Mesenchymal stem cell (in vitro differentiated cells and primary cell): ENCODE measurements around the gene CDHR4.

ENCODE experiments used
- DNase-seq: peaks from one replicate; pipeline ENCODE4 v3.0.0-alpha.2; 2013
- H2AFZ ChIP-seq: one replicate; pipeline ENCODE4 v1.6.1; 2013; ENCODE audit warnings: low read depth, mild to moderate bottlenecking, control low read depth, inconsistent platforms, low read length, moderate library complexity
- H2AK5ac ChIP-seq: 2 replicates; pipeline ENCODE4 v1.6.1; 2013; ENCODE audit warnings: low read length, moderate library complexity, mild to moderate bottlenecking, inconsistent platforms; ENCODE audit not compliant: severe bottlenecking
- H2BK120ac ChIP-seq: one replicate; pipeline ENCODE4 v1.6.1; 2013; ENCODE audit warnings: low read depth, mild to moderate bottlenecking, inconsistent platforms, low read length, moderate library complexity
- H2BK12ac ChIP-seq, 2 experiments: one replicate each; pipeline ENCODE4 v1.6.1; 2013; ENCODE audit warnings: inconsistent platforms in 2 of 2, low read length in 2 of 2, mild to moderate bottlenecking in 2 of 2, moderate library complexity in 2 of 2, control low read depth in 1 of 2
- H2BK15ac ChIP-seq: one replicate; pipeline ENCODE4 v1.6.1; 2013; ENCODE audit warnings: mild to moderate bottlenecking, low read depth, inconsistent platforms; ENCODE audit not compliant: poor library complexity, severe bottlenecking
- H2BK5ac ChIP-seq: 2 replicates; pipeline ENCODE4 v1.6.1; 2013; ENCODE audit warnings: low read depth, mild to moderate bottlenecking, low read length, control low read depth, inconsistent platforms; ENCODE audit not compliant: poor library complexity, severe bottlenecking
- H3K14ac ChIP-seq, 2 experiments: one replicate each; pipeline ENCODE4 v1.6.1; 2013; ENCODE audit warnings: inconsistent platforms in 2 of 2, low read length in 2 of 2, control low read depth in 1 of 2, mild to moderate bottlenecking in 1 of 2, moderate library complexity in 1 of 2
- H3K18ac ChIP-seq, 2 experiments: one replicate each; pipeline ENCODE4 v1.6.1; 2013; ENCODE audit warnings: inconsistent platforms in 2 of 2, low read length in 2 of 2, control low read depth in 1 of 2, low read depth in 1 of 2, mild to moderate bottlenecking in 1 of 2
- H3K23ac ChIP-seq, 2 experiments: one replicate each; pipeline ENCODE4 v1.6.1; 2013; ENCODE audit warnings: inconsistent platforms in 2 of 2, low read length in 2 of 2, mild to moderate bottlenecking in 2 of 2, moderate library complexity in 2 of 2, control low read depth in 1 of 2
- H3K27ac ChIP-seq: 2 replicates; pipeline ENCODE4 v1.5.1; 2013; ENCODE audit warnings: mild to moderate bottlenecking, moderate library complexity, low read length, control low read depth, inconsistent platforms; ENCODE audit not compliant: poor library complexity, severe bottlenecking
- H3K27me3 ChIP-seq, 2 experiments: 2 replicates each; pipeline versions ENCODE4 v1.6.1 to v1.7.0; 2013; ENCODE audit warnings: low read length in 2 of 2, mild to moderate bottlenecking in 2 of 2, moderate library complexity in 2 of 2, control low read depth in 1 of 2, inconsistent platforms in 1 of 2; ENCODE audit not compliant: control insufficient read depth in 1 of 2, insufficient read depth in 1 of 2
- H3K36me3 ChIP-seq, 2 experiments: 2 replicates each; pipeline versions ENCODE4 v1.6.1 to v1.7.0; 2013; ENCODE audit warnings: low read length in 2 of 2, control low read depth in 1 of 2, inconsistent platforms in 1 of 2, low read depth in 1 of 2, mild to moderate bottlenecking in 1 of 2; ENCODE audit not compliant: insufficient read depth in 2 of 2, control insufficient read depth in 1 of 2
- H3K4ac ChIP-seq, 2 experiments: one replicate each; pipeline ENCODE4 v1.6.1; 2013; ENCODE audit warnings: inconsistent platforms in 2 of 2, low read length in 2 of 2, mild to moderate bottlenecking in 2 of 2, moderate library complexity in 2 of 2, control low read depth in 1 of 2, low read depth in 1 of 2
- H3K4me1 ChIP-seq: 2 replicates; pipeline ENCODE4 v1.6.1; 2013; ENCODE audit warnings: low read depth, low read length, control low read depth; ENCODE audit not compliant: control insufficient read depth, insufficient read depth
- H3K4me2 ChIP-seq: 2 replicates; pipeline ENCODE4 v1.6.1; 2013; ENCODE audit warnings: low read length, mild to moderate bottlenecking, inconsistent platforms; ENCODE audit not compliant: poor library complexity, severe bottlenecking
- H3K4me3 ChIP-seq, 2 experiments: 2 replicates each; pipeline versions ENCODE4 v1.5.1 to v1.7.0; 2013; ENCODE audit warnings: low read length in 2 of 2, mild to moderate bottlenecking in 2 of 2, control low read depth in 1 of 2, low read depth in 1 of 2; ENCODE audit not compliant: insufficient read depth in 1 of 2
- H3K79me1 ChIP-seq: replicated peaks from 2 replicates; pipeline ENCODE4 v1.6.1; 2013; ENCODE audit warnings: mild to moderate bottlenecking, control low read depth, low read length, inconsistent platforms; ENCODE audit not compliant: poor library complexity, severe bottlenecking
- H3K9ac ChIP-seq: 2 replicates; pipeline ENCODE4 v1.7.0; 2013; ENCODE audit warnings: mild to moderate bottlenecking, low read length, moderate library complexity
- H3K9me3 ChIP-seq: 2 replicates; pipeline ENCODE4 v1.7.0; 2013; ENCODE audit warnings: mild to moderate bottlenecking, low read length; ENCODE audit not compliant: control insufficient read depth
- H4K8ac ChIP-seq: one replicate; pipeline ENCODE4 v1.6.1; 2013; ENCODE audit warnings: inconsistent platforms, mild to moderate bottlenecking, low read length, moderate library complexity
- H4K91ac ChIP-seq: one replicate; pipeline ENCODE4 v1.6.1; 2013; ENCODE audit warnings: mild to moderate bottlenecking, low read length, inconsistent platforms
- WGBS: methylation state at CpG from one replicate; pipeline ENCODE4 v1.1.7; 2013; ENCODE audit warnings: mixed read lengths; 5-methylcytosine and 5-hydroxymethylcytosine counted together

Gene CDHR4

GRCh38 chr3:49841806-49842205, 42.1 kb upstream of the CDHR4 start:
- no peak overlapping the region for H3K4ac ChIP-seq
- H3K4me1 ChIP-seq = peaks cover 6% of the 10 kb centered on the region
- H2BK12ac ChIP-seq = no peak overlapping the region
- H2BK15ac ChIP-seq = no peak overlapping the region
- no peak overlapping the region for H2BK120ac ChIP-seq
- no peak overlapping the region for H3K27ac ChIP-seq
- H4K91ac ChIP-seq = no peak overlapping the region
- no peak overlapping the region for H3K4me3 ChIP-seq
- no peaks in the 10 kb centered on the region for H3K9me3 ChIP-seq
- no peak overlapping the region for H3K18ac ChIP-seq
- no peaks in the 10 kb centered on the region for H3K27me3 ChIP-seq
- no peak overlapping the region for H3K14ac ChIP-seq
- H2AFZ ChIP-seq = no peak overlapping the region
- H3K79me1 ChIP-seq = no peaks in the 10 kb centered on the region
- no peak overlapping the region for H3K23ac ChIP-seq
- no peak overlapping the region for H4K8ac ChIP-seq
- H2BK5ac ChIP-seq = no peak overlapping the region
- WGBS = 96% methylated on average over 7 of the region's 7 CpGs
- peaks cover 15 to 20% of the 10 kb centered on the region in 2 experiments for H3K36me3 ChIP-seq
- H2AK5ac ChIP-seq = no peak overlapping the region
- H3K9ac ChIP-seq = no peak overlapping the region
- H3K4me2 ChIP-seq = no peak overlapping the region
- DNase-seq = no peak

DNA sequence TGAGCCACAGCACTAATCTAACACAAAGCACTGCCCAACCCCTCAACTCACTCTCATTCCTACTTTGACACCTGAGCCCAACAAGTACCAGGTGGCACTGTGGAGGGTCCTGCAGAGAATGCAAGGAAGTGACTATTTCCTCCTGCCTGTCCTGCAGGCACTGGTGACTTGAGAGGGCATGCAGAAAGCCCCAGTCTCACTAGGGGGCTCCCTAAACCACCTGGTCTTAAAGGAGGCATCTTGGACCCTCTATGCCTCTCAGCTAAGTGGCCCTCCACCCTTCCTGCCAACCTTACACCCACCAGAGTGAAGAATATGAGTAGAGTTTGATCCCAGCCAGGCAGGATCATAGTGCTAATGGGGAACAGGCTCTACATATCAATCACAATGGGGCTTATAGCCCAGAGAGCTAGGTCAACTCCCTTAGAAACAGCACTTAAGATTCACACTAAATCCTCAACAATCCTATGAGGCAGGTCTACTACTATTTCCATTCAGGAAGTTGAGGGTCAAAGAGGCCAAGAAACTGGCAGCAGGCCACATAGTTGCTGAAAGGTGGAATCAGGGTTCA, 41.5 kb upstream of the CDHR4 start:
- Histone ChIP-seq H2AFZ (no peak overlapping the region), H3K18ac (no peak overlapping the region), H3K4me2 (no peak overlapping the region), H3K27me3 (no peaks in the 10 kb centered on the region), H3K36me3 (peaks cover 13 to 20% of the 10 kb centered on the region in 2 experiments), H3K4me3 (no peak overlapping the region), H2BK12ac (no peak overlapping the region), H3K14ac (no peak overlapping the region), H3K9me3 (no peaks in the 10 kb centered on the region), H3K4me1 (peaks cover 6% of the 10 kb centered on the region), H3K9ac (peak overlapping the region; percentile 2), H4K8ac (no peak overlapping the region), H3K27ac (no peak overlapping the region), H3K79me1 (no peaks in the 10 kb centered on the region), H4K91ac (no peak overlapping the region), H3K4ac (no peak overlapping the region), H2AK5ac (no peak overlapping the region), H2BK15ac (no peak overlapping the region), H2BK120ac (no peak overlapping the region), H2BK5ac (no peak overlapping the region), H3K23ac (no peak overlapping the region)
- DNase-seq = peak; percentile 25

DNA sequence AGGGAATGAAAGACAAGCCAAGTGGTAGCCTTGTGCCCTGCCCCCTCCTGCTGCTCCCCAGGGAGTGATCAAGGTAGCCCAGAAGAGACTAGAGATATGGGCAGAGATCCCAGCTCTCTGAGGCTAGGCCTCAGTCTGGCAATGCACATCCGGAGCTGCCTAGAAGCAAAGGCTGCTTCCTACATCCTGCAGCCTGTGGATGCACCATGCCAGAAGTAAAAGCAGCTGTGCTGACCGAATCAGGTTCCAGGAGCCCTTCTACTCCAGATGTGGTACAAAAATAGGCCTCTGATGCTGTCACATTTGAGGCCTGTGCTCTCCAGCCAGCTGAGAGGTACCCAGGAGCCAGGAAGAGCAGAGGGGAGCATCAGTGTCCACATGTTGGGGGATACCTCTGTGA, 40.7 kb upstream of the CDHR4 start:
- Histone ChIP-seq H2BK12ac (no peak overlapping the region), H3K14ac (no peak overlapping the region), H2BK15ac (no peak overlapping the region), H2AFZ (no peak overlapping the region), H3K23ac (no peak overlapping the region), H4K91ac (no peak overlapping the region), H3K4me1 (peaks cover 6% of the 10 kb centered on the region), H3K4ac (no peak overlapping the region), H3K18ac (no peak overlapping the region), H3K4me3 (no peak overlapping the region), H3K27me3 (no peaks in the 10 kb centered on the region), H3K4me2 (no peak overlapping the region), H3K9ac (peak overlapping the region; percentile 2), H2AK5ac (no peak overlapping the region), H2BK120ac (peak overlapping the region; percentile 22), H3K79me1 (no peaks in the 10 kb centered on the region), H2BK5ac (no peak overlapping the region), H3K36me3 (peaks cover 10 to 20% of the 10 kb centered on the region in 2 experiments), H3K9me3 (no peaks in the 10 kb centered on the region), H3K27ac (no peak overlapping the region), H4K8ac (no peak overlapping the region)
- 86% methylated on average over 2 of the region's 2 CpGs for WGBS
- no peak for DNase-seq

- peak; percentile 80 for DNase-seq
- Histone ChIP-seq H3K79me1 (no peaks in the 10 kb centered on the region), H3K9me3 (no peaks in the 10 kb centered on the region), H3K4me2 (no peak overlapping the region), H3K23ac (no peak overlapping the region), H4K91ac (no peak overlapping the region), H3K4ac (peak overlapping the region in 1 of 2 experiments; percentile 14), H2BK5ac (no peak overlapping the region), H3K27me3 (no peaks in the 10 kb centered on the region), H2AK5ac (no peak overlapping the region), H2BK12ac (peak overlapping the region in 1 of 2 experiments; percentile 12), H2BK15ac (no peak overlapping the region), H3K4me1 (peaks cover 6% of the 10 kb centered on the region), H3K27ac (no peak overlapping the region), H4K8ac (peak overlapping the region; percentile 12), H2AFZ (no peak overlapping the region), H3K36me3 (peaks cover 2 to 18% of the 10 kb centered on the region in 2 experiments), H2BK120ac (no peak overlapping the region), H3K14ac (no peak overlapping the region), H3K4me3 (no peak overlapping the region), H3K9ac (peak overlapping the region; percentile 34), H3K18ac (peak overlapping the region in 1 of 2 experiments; percentile 4)
- 51% methylated on average over 5 of the region's 6 CpGs for WGBS
These were observed 39.6 kb upstream of the CDHR4 start for GRCh38 chr3:49839193-49839809.
